ENCODE measurements around the gene FAAP100.
A peak's percentile ranks its signal among the peaks of the same experiment; 100 is the strongest.

Gene FAAP100

GRCh38 chr17:81510785-81511553 is 41.2 kb downstream of the FAAP100 start:
- H3K36me3 Mint-ChIP-seq = peaks cover 60% of the 10 kb centered on the region
- peak overlapping the region; percentile 98 for H3K4me3 Mint-ChIP-seq
- ATAC-seq (no peak), DNase-seq (ENCODE audit: low spot score in 2 of 2) (peak in 1 of 2 donors; percentile 72)
- H3K9me3 Mint-ChIP-seq = no peaks in the 10 kb centered on the region
- H3K4me1 Mint-ChIP-seq = peaks cover 33% of the 10 kb centered on the region
- peak overlapping the region; percentile 99 for H3K27ac Mint-ChIP-seq

GRCh38 chr17:81509972-81510784 is 42.0 kb downstream of the FAAP100 start:
- Mint-ChIP-seq H3K9me3 (no peaks in the 10 kb centered on the region), H3K4me3 (peak overlapping the region; percentile 98), H3K27ac (peak overlapping the region; percentile 99), H3K4me1 (peaks cover 33% of the 10 kb centered on the region), H3K36me3 (peaks cover 60% of the 10 kb centered on the region)
- DNase-seq (ENCODE audit: low spot score in 2 of 2) (peak in 1 of 2 donors; percentile 56), ATAC-seq (no peak)

GRCh38 chr17:81509207-81509971 is 42.8 kb downstream of the FAAP100 start:
- DNase-seq (ENCODE audit: low spot score in 2 of 2) = peak in 1 of 2 donors; percentile 62
- H3K4me1 Mint-ChIP-seq = peaks cover 33% of the 10 kb centered on the region
- no peaks in the 10 kb centered on the region for H3K9me3 Mint-ChIP-seq
- peaks cover 60% of the 10 kb centered on the region for H3K36me3 Mint-ChIP-seq
- peak overlapping the region; percentile 99 for H3K27ac Mint-ChIP-seq
- peak overlapping the region; percentile 98 for H3K4me3 Mint-ChIP-seq
- no peak for ATAC-seq

- peak in 1 of 2 donors; percentile 52 for DNase-seq (ENCODE audit: low spot score in 2 of 2)
- Mint-ChIP-seq H3K9me3 (no peaks in the 10 kb centered on the region), H3K27ac (peak overlapping the region; percentile 99), H3K4me3 (peak overlapping the region; percentile 98), H3K4me1 (peaks cover 33% of the 10 kb centered on the region), H3K36me3 (peaks cover 60% of the 10 kb centered on the region)
- no peak for ATAC-seq
Measured at GRCh38 chr17:81508639-81509206, 43.4 kb downstream of the FAAP100 start.

- Mint-ChIP-seq H3K4me1 (peaks cover 6% of the 10 kb centered on the region), H3K36me3 (peaks cover 13% of the 10 kb centered on the region), H3K9me3 (no peaks in the 10 kb centered on the region), H3K4me3 (no peak overlapping the region), H3K27ac (no peak overlapping the region)
- DNase-seq (ENCODE audit: low spot score in 2 of 2) (no peak), ATAC-seq (no peak)
Measured at GRCh38 chr17:81503619-81504018, 48.5 kb downstream of the FAAP100 start.

- no peak overlapping the region for H3K27ac Mint-ChIP-seq
- H3K4me3 Mint-ChIP-seq = no peak overlapping the region
- peaks cover 2% of the 10 kb centered on the region for H3K4me1 Mint-ChIP-seq
- no peaks in the 10 kb centered on the region for H3K9me3 Mint-ChIP-seq
- DNase-seq (ENCODE audit: low spot score in 2 of 2) (no peak), ATAC-seq (peak; percentile 44)
- peaks cover 3% of the 10 kb centered on the region for H3K36me3 Mint-ChIP-seq
Measured at GRCh38 chr17:81502471-81503017, 49.6 kb downstream of the FAAP100 start.

GRCh38 chr17:81500047-81500446 is 52.1 kb downstream of the FAAP100 start:
- H3K4me3 Mint-ChIP-seq = no peak overlapping the region
- no peak overlapping the region for H3K27ac Mint-ChIP-seq
- ATAC-seq = no peak
- H3K36me3 Mint-ChIP-seq = no peaks in the 10 kb centered on the region
- DNase-seq (ENCODE audit: low spot score in 2 of 2) = no peak
- H3K9me3 Mint-ChIP-seq = no peaks in the 10 kb centered on the region
- H3K4me1 Mint-ChIP-seq = no peaks in the 10 kb centered on the region

- peak; percentile 21 for ATAC-seq
- H3K27ac Mint-ChIP-seq = no peak overlapping the region
- H3K9me3 Mint-ChIP-seq = no peaks in the 10 kb centered on the region
- H3K4me3 Mint-ChIP-seq = no peak overlapping the region
- peaks cover 4% of the 10 kb centered on the region for H3K4me1 Mint-ChIP-seq
- no peak for DNase-seq (ENCODE audit: low spot score in 2 of 2)
- no peaks in the 10 kb centered on the region for H3K36me3 Mint-ChIP-seq
Measured at GRCh38 chr17:81499601-81499970, 52.6 kb downstream of the FAAP100 start.

- H3K9me3 Mint-ChIP-seq = no peaks in the 10 kb centered on the region
- DNase-seq (ENCODE audit: low spot score in 2 of 2) = no peak
- H3K4me3 Mint-ChIP-seq = no peak overlapping the region
- no peak for ATAC-seq
- H3K4me1 Mint-ChIP-seq = peaks cover 6% of the 10 kb centered on the region
- H3K27ac Mint-ChIP-seq = no peak overlapping the region
- no peaks in the 10 kb centered on the region for H3K36me3 Mint-ChIP-seq
Measured at GRCh38 chr17:81498953-81499600, 53.1 kb downstream of the FAAP100 start.

GRCh38 chr17:81494626-81495377 is 57.4 kb downstream of the FAAP100 start:
- Mint-ChIP-seq H3K9me3 (no peaks in the 10 kb centered on the region), H3K4me1 (peaks cover 8% of the 10 kb centered on the region), H3K27ac (no peak overlapping the region), H3K4me3 (no peak overlapping the region), H3K36me3 (no peaks in the 10 kb centered on the region)
- ATAC-seq (peak; percentile 51), DNase-seq (ENCODE audit: low spot score in 2 of 2) (no peak)

GRCh38 chr17:81493198-81494038 is 58.7 kb downstream of the FAAP100 start:
- H3K27ac Mint-ChIP-seq = no peak overlapping the region
- H3K4me1 Mint-ChIP-seq = peaks cover 13% of the 10 kb centered on the region
- H3K9me3 Mint-ChIP-seq = no peaks in the 10 kb centered on the region
- no peak for DNase-seq (ENCODE audit: low spot score in 2 of 2)
- ATAC-seq = no peak
- peaks cover 6% of the 10 kb centered on the region for H3K36me3 Mint-ChIP-seq
- no peak overlapping the region for H3K4me3 Mint-ChIP-seq

GRCh38 chr17:81492706-81493105 is 59.4 kb downstream of the FAAP100 start:
- ATAC-seq = no peak
- Mint-ChIP-seq H3K36me3 (peaks cover 6% of the 10 kb centered on the region), H3K27ac (no peak overlapping the region), H3K9me3 (no peaks in the 10 kb centered on the region), H3K4me3 (no peak overlapping the region), H3K4me1 (peaks cover 13% of the 10 kb centered on the region)
- no peak for DNase-seq (ENCODE audit: low spot score in 2 of 2)

- Mint-ChIP-seq H3K36me3 (peaks cover 8% of the 10 kb centered on the region), H3K27ac (no peak overlapping the region), H3K4me1 (peaks cover 13% of the 10 kb centered on the region), H3K4me3 (no peak overlapping the region), H3K9me3 (no peaks in the 10 kb centered on the region)
- ATAC-seq (no peak), DNase-seq (ENCODE audit: low spot score in 2 of 2) (no peak)
Measured at GRCh38 chr17:81492202-81492601, 60.0 kb downstream of the FAAP100 start.
